Cerebellar cortex (tissue), 1 donor: ENCODE measurements around the gene SELENOP.
A peak's percentile ranks its signal among the peaks of the same experiment; 100 is the strongest.
"Not testable (repeated sequence)": the region's sequence is repeated elsewhere in the genome, so short reads cannot be mapped to it uniquely, and the experiment has no call there.

Source experiments
- DNase-seq: peaks from one replicate; pipeline ENCODE4 v3.0.0-alpha.2; 2015; ENCODE audit warnings: low spot score

The SELENOP gene, protein sequence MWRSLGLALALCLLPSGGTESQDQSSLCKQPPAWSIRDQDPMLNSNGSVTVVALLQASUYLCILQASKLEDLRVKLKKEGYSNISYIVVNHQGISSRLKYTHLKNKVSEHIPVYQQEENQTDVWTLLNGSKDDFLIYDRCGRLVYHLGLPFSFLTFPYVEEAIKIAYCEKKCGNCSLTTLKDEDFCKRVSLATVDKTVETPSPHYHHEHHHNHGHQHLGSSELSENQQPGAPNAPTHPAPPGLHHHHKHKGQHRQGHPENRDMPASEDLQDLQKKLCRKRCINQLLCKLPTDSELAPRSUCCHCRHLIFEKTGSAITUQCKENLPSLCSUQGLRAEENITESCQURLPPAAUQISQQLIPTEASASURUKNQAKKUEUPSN

DNA sequence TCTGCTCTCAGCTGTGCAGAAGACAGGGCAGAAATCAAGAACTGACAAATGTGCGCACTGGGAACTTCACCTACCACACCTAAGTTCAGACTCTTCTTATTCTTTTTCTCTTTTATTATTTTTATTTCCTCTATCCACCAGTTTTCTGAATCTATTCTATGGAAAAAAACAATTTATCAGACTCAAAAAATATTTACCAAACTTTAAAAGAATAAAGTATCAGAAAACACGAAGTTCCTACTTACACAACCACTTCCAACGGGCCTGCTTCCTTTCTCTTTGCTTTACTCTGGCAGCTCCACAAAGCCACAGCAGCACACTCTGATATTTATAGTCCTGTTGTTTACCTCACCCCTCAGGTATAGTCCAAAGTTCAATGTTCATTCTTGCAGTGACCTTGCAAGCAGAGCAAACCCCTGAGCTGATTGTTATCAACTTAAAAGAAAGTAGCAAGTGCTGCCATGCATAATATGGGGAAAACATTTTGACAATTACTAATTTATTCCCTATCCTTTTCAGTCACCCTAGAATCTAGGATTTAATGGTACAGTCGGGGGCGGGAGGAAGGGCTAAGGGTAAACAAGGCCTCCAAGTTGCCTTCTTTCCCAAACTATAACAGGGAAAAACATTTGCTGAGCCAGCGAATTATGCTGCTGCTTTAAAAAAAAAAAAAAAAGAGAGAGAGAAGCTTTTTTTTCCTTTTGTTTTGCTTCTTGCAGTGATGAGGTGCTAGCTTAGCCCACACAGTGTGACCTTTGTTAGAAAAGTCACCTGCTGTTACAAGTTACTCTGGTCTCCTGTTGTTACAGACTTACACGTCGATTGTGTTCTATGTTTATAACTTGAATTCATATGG lies at the start of gene SELENOP:
SELENOP (minus strand) TSS at position 302 of the 856 bp plus-strand sequence. CDS start 3,539 bp downstream, outside the sequence.
- DNase-seq: peak; percentile 11

DNA sequence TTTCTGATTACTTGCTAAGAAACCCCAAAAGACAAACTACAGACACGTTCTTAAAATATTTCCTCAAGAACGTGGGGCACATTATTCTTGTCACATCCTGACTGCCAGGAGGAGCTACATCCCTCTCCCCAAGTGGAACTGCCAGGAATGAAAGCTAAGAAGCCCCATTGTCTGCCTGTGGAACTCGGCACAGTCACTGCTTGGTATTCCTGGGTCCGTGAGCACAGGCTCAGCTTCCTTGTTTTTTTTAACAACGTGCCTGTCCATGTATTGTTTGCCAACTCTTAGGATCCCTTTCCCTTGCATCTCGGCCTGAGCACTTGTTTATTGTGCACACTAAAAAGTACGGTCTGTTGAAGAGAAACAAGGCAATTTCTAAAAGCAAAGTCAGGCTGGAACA lies 47.0 kb upstream of the SELENOP start:
- DNase-seq: no peak

DNA sequence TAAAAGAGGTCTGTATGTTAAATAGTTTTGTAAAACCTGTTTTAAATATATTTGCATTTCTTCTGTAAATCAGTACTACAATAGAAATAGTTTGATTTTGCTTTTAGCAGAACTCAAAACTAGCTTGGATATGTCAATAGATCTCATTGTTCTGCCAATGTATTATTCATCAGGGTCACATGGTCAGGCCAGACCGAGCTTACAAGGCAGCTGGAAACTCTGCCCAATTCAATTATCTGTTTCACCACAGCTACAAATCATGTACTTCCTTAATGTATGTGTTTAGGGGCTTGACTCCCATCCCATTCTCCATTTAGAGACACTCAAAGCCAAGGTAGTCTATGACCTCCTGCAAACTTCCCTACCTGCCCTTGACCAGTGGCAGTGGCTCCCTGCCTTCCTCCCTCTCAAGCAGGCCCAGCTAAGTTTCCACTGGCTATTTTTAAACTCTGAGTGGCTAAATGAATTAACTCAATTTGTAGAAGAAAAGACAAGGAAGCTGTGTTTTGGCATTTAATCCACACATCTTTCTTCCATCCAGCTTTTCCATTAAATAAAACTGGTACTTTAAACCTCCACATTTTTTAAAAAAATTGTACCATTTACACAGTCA lies 46.4 kb upstream of the SELENOP start:
- DNase-seq: peak; percentile 5

DNA sequence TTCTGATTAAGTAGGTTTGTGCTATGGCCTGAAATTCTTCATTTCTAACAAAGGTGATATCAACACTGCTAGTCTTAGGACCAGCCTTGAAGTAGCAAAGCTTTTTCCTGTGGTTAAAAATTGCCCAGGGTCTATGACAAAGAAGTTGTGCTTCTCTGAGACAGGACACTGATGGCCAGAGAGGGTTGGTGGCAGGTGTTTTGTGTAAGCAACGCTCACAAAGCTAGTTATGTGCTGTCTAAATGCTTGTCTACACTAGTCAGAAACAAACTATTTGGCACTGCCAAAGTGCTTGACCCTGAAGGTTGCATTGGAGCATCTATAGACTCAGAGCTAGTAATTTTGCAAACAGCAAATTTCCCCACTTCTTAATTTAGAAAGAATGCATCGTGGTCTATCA lies 44.1 kb upstream of the SELENOP start:
- DNase-seq: no peak

DNA sequence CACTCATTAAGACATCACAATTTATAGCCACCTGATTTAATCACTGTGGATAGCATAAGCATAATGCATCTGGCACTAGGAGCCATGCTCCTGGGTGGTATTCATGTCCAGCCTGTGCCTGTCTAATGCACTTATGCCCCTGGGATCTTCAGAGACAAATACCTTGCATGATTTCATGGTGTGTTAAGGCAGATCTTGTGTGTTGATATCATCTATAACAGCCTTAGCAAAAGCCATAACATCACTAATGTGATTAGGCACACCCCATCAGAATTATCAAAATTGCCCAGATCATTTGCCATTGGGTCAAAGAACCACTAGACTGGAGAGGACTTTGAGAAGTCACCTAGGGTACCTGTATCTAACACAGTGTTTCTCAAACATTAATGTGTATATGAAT lies 43.7 kb upstream of the SELENOP start:
- no peak for DNase-seq

DNA sequence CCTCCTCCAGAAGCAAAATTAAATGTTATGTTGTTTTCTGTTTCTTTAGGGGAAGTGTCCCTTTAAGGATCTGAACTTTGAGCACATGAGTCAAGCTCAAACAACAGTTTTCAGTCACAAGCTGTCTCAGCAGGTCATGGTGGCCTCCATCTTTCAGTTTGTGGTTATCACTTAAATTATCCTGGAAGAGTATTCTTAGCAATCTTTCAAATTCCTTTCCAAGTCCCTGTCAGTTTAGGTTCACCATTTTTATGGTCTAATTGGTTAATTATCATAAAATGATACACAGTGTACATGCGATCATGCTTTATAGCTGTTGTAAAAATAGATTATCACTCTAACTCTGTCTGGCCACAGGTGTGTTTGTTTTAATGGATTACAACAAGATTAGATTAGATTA lies 43.1 kb upstream of the SELENOP start:
- DNase-seq: no peak

DNA sequence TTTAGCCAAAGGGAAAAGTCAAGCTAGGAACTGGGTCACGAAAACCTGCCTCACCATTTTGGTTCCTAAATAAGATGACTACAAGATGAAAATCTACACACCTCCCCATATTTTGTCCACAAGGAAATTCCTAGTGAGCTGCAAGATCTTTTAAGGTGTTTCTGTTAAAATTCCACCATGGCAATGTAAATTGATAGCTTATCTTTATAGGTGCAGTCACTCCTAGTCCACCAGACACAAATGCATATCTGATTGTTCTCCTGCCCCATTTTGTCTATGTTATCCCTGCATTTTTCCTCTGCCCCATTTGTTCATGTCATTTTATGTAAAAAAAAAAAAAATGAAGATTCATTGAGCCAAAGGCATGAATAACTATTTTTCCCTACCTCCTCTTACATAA lies 41.1 kb upstream of the SELENOP start:
- no peak for DNase-seq

DNA sequence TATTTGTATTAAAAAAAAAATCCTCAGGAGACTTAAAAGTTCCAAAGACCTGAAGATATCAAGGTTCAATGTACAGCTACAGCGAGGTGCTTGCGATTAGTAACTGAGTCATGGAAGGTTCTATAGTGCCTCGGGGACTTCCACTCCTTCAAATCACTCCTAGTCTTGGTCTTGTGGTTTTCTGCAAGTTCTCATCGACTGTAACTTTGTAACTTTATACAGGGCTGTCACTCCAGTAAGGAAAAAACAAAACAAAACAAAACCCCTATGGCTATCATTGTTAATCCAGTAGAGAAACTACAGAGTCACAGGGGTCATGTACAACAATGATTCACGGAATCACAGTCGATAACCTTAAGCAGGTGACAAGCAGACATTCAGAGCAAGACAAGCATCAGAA lies 39.8 kb upstream of the SELENOP start:
- no peak for DNase-seq

DNA sequence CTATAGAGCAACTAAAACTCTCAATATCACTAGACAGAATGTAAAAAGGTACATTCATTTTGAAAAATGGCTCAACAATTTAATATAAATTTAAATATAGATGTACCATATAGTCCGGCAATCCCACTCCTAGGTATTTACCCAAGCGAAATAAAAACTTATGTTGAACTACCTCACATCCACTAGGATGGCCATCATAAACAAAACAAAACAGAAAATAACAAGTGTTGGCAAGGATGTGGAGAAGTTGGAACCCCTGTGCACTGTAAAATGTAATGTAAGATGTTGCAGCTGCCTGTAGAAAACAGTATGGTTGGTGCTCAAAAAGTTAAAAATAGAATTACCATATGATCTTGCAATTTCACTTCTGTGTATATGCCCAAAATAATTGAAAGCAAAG lies 36.9 kb upstream of the SELENOP start:
- DNase-seq: no peak

DNA sequence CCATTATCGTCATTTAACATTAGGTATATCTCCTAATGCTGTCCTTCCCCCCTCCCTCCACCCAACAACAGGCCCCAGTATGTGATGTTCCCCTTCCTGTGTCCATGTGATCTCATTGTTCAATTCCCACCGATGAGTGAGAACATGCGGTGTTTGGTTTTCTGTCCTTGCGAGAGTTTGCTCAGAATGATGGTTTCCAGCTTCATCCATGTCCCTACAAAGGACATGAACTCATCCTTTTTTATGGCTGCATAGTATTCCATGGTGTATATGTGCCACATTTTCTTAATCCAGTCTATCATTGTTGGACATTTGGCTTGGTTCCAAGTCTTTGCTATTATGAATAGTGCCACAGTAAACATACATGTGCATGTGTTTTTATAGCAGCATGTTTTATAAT lies 32.7 kb upstream of the SELENOP start:
- not testable (repeated sequence) for DNase-seq

DNA sequence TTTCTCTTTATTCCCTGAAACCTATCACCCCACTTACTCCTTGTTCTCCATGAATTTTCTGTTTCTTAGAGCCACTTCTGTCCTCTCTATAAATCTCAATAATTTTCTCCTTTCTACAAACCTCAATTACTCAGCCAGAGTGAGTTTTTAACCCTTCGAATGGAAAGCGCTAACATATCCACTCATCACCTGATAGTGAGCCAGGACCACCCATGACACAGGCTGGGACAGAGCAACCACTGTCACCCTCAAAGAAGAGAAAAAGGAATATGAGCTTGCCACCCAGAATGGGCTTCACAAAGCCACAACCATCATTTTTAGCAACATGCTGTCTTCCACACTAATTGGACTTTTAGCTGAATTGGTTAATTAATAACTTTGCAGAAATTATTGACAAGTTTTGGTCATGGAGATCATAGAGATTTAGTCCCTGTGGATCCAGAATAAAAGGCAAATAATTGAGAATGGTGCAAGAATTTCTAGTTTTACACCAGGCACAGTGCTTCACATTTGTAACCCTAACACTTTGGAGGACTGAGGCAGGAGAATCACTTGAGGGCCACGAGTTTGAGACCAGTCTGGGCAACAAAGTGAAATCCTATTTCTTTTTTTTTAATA lies 32.1 kb upstream of the SELENOP start:
- DNase-seq: no peak

DNA sequence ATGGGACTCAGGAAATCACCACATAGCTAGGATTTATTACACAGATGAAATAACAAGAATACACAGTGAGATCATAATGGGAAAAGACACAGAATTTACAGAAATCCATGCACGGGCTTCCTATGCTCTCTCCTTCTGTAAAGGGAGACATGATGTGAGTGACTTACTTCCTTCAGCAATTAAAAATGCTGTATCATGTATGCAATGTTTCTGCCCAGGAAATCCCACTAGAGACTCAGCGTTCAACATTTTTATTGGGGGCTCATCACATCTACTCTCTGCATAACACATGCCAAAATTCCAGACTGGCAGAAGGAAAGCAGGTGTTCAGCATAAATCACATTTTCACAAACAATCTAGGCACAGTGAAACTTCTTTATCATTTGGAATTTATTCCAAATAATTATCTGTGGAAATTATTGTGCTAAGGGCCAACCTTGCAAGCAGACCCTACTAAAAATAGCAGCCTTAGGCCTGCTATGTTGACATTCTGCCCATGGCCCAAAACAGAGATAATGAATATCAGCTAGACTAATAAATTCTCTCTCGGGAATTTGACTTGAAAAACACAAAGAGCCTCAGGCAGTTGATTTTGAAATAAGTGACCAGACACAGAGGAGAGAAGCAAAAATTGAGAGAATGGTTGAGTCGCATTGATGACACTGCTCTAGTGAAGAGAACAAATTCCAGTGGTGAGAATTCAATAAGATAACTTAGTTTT lies 31.4 kb upstream of the SELENOP start:
- DNase-seq: no peak

DNA sequence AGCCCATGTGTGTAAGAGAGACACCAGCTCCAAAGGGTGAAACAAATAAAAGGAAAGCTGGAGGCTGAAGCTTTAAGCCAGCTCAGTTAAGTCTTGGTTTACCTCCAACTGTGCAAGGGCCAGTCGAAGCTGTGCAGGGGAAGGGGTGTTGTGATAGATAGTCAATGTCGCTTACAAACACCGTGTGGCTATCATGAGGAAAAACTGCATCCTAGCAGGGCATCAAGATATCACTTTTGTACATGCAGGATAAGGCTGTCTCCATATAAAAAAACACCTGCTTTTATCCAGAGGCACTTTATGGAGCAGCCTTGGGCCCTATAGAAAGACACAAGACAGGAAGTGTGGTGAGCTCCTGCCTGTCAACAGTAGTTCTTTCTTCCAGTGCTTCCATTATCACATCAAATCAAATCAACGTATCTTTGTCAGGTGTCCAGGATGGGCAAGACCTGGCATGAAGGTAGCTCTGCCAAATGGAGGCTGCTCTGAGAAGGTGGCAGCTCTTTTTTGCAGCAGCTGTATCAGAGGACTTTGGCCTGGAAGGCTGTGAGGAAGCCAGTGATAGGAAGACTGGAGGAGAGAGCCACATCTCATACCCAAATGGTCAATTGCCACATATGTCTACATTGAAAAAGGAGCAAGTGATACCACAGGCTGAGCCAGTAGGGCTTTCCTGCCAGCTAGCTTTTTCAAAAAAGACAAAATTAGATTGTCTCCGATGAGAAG lies 29.3 kb upstream of the SELENOP start:
- DNase-seq: no peak

DNA sequence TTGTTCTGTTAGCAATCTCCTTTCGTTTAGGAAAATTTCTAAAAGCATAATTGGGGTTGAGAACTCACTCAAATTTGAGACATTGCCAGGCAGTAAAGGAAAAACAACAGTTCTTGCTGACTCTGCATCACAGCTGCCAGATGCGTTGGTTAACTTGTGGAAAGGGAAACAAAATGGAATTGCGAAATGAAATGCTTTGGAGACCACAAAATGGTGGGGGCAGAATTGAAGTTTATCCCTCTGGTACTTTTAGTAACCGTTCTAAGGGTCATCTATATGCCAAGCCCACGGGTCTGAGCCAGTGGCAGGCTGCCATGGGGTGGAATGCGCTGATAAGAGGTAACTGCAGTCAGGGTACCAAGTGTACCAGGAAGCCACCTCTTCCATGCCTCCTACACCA lies 28.6 kb upstream of the SELENOP start:
- no peak for DNase-seq

DNA sequence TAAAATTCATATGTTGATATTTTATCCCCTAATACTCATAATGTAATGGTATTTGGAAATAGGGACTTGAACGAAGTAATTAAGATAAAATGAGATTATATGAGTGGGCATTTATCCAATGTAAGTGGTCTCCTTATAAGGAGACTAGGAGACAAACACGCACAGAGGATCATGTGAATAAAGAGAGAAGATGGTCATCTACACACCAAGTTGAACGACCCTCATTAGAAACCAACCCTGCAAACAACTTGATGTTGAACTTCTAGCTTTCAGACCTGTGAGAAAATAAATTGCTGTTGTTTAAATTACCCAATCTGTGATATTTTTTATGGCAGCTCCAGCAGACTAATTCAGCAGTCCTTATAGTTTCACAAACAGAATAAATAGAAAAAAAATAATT lies 27.5 kb upstream of the SELENOP start:
- no peak for DNase-seq

DNA sequence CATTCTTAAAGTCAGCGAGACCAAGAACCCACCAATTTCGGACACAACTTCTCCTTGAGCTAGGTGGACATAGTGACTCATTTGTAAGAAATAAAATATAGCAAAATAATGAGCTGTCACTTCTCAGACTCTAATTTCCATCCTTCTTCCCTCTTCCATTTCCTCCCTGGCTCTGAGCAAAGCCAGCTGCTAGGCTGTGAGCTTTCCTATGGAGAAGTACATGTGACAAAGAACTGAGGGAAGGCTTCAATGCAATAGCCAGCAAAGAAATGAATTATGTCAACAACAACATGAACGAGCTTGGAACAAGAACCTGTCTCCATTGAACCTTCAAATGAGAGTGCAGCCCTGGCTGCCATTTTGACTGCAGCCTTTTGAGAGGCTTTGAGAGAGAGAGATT lies 25.9 kb upstream of the SELENOP start:
- no peak for DNase-seq

DNA sequence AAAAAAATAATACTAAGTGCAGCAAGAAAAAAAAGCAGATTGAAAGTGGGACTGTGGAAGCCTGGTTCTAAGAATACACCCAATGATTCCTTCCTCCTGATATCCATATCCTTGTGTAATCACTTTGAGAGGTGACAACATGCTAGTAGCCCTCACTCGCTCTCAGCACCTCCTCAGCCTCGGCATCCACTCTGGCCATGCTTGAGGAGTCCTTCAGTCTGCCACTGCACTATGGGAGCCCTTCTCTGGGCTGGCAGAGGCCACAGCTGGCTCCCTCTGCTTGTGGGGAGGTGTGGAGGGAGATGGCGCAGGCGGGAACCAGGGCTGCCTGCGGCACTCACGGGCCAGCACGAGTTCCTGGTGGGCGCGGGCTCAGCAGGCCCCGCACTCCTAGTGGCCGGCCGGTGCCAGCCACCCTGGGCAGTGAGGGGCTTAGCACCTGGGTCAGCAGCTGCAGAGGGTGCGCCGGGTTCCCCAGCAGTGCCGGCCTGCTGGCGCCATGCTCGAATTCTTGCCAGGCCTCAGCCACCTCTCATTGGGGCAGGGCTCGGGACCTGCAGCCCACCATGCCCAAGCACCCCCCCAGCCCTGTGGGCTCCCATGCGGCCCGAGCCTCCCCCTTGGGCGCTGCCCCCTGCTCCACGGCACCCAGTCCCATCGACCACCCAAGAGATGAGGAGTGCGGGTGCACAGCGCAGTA lies 24.5 kb upstream of the SELENOP start:
- no peak for DNase-seq

DNA sequence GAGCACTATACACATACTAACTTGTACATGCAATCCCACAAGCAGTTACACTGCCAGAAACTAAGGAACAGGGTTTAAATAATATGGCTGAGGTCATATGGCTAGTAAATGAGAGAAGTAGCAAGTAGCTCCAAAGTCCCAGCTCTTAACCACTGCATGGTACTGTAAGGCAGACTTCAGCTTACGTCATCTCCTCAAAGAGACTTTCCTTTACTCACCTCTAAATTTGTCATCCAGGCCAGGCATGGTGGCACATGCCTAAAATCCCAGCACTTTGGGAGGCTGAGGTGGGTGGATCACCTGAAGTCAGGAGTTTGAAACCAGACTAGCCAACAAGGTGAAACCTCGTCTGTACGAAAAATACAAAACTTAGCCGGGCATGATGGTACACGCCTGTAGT lies 20.4 kb upstream of the SELENOP start:
- no peak for DNase-seq

DNA sequence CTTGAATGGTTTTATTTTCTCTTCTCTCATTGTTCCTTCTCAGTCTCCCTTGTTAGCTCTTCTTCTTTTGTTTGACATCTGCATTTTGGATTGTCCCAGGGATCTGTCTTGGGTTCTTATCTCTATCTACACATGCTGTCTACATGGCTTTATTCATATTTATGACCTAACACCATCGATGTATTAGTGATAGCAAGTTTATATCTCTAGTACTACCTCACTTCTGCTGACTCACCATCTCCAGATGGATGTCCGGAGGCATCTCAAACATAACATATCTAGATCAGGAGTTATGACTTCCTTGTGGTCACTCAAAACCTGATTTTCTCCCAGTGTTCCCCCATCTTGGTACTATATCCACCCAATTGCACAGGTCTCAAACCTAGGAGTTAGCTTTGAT lies 19.2 kb upstream of the SELENOP start:
- no peak for DNase-seq

DNA sequence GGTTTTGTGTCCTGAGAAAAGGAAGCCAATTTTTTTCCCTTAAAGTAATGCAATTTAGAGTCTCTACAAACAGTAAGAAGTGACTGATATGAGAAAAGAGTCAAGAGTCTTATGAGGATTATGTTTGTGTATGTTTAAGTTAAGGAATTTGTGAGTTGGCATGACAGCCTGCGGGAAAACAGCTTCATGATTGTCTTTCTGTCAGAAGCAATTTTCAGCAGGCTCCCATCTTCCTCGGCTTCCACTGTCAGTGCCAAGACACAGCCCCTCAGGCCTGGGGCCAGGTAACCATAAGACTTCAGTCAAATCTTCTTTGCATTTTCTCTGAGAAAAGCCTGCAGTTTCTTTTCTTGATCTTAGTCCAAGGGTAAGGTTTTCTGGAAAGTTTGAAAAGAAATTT lies 17.0 kb upstream of the SELENOP start:
- no peak for DNase-seq
